Small intestine (tissue), 7 donors: ENCODE results near the gene SUCLG2. TPM values are rescaled to one million over a fixed set of nuclear protein-coding genes. Genes with fewer than 3 reads are reported as not detected.

Source experiments
- DNase-seq, 2 donors: peaks; one replicate each; pipeline versions ENCODE4 v3.0.0 to v3.0.0-alpha.2; 2013
- FAIRE-seq: peaks from 2 replicates; lab custom pipeline; 2012; peaks lifted over from hg19 to GRCh38; lab: Jason Lieb, UNC
- H3K27ac ChIP-seq, 3 donors: one replicate each; pipeline ENCODE4 v1.5.1; 2013; ENCODE audit warnings: low read length in 2 of 3, mild to moderate bottlenecking in 2 of 3, control low read depth in 1 of 3, inconsistent platforms in 1 of 3, low read depth in 1 of 3, moderate library complexity in 1 of 3
- H3K27me3 ChIP-seq, 3 donors: one replicate each; pipeline ENCODE4 v1.6.1; 2013; ENCODE audit warnings: low read length in 3 of 3, inconsistent platforms in 1 of 3; ENCODE audit not compliant: control insufficient read depth in 3 of 3, insufficient read depth in 3 of 3
- H3K36me3 ChIP-seq, 3 donors: one replicate each; pipeline ENCODE4 v1.6.1; 2013; ENCODE audit warnings: low read length in 3 of 3, inconsistent platforms in 1 of 3, low read depth in 1 of 3, mild to moderate bottlenecking in 1 of 3, moderate library complexity in 1 of 3; ENCODE audit not compliant: control insufficient read depth in 3 of 3, insufficient read depth in 2 of 3
- H3K4me1 ChIP-seq, 3 donors: one replicate each; pipeline ENCODE4 v1.6.1; 2013; ENCODE audit warnings: low read length in 2 of 3, inconsistent platforms in 1 of 3, low read depth in 1 of 3, mild to moderate bottlenecking in 1 of 3, moderate library complexity in 1 of 3; ENCODE audit not compliant: control insufficient read depth in 3 of 3, insufficient read depth in 2 of 3
- H3K4me3 ChIP-seq, 3 donors: one replicate each; pipeline ENCODE4 v1.5.1; 2013; ENCODE audit warnings: low read length in 3 of 3, control low read depth in 1 of 3, inconsistent platforms in 1 of 3, low read depth in 1 of 3, mild to moderate bottlenecking in 1 of 3, moderate library complexity in 1 of 3
- H3K9me3 ChIP-seq, 2 donors: one replicate each; pipeline ENCODE4 v1.6.1; 2013; ENCODE audit warnings: low read depth in 1 of 2, low read length in 1 of 2; ENCODE audit not compliant: control insufficient read depth in 2 of 2, insufficient read depth in 1 of 2
- WGBS, 3 donors: extraction: QIAGEN DNeasy Blood & Tissue Kit; methylation state at CpG; one replicate each; pipeline ENCODE4 v1.1.7; 2013; 5-methylcytosine and 5-hydroxymethylcytosine counted together
- polyA plus RNA-seq, 4 donors: library from polyadenylated mRNA; stranded (reverse) in 3 of 4; unstranded in 1 of 4; fragments of 200-250 nt in 3 of 4; fragments of 120-200 nt in 1 of 4; gene quantifications; one replicate each; pipeline versions ENCODE4 v1.2.1 to v1.2.3, GENCODE V29; 2013
- donor health status: healthy with polysubstance abuse.
- donor health status: control.
- donor health status: control.
- donor health status: Bipolar disorder and iron deficiency.
- donor health status: healthy.

Gene SUCLG2
- polyA plus RNA-seq, 4 donors, result 77.7 to 167 (median 125) TPM

DNA sequence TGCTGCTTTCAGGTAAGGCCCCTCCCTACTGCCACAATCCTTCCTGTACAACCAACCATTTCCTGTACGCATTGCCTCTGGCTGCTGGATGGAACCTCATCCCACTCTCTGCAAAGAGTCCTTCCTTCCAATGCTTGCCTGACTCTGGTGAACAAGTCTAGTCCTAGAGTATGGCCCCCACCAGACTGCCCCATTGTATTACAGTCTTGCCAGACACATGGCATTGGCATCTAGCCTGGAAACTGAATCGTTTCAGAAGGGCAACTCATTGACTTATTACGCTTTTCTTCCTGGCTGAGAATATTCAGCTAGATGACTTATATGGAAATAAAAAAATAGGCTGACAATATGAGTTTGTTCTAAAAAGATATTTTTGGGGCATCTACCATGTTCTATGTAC, 170.3 kb downstream of the SUCLG2 start:
- Histone ChIP-seq H3K9me3 (no peaks in the 10 kb centered on the region), H3K4me1 (no peaks in the 10 kb centered on the region), H3K27ac (no peak overlapping the region), H3K27me3 (no peaks in the 10 kb centered on the region), H3K4me3 (no peak overlapping the region), H3K36me3 (peaks cover 0 to 7% (median 5%) of the 10 kb centered on the region in 3 donors)
- FAIRE-seq (no peak), DNase-seq (no peak)
- WGBS, 3 donors, result 85 to 90% (median 87%) methylated on average over 3 of the region's 3 CpGs

DNA sequence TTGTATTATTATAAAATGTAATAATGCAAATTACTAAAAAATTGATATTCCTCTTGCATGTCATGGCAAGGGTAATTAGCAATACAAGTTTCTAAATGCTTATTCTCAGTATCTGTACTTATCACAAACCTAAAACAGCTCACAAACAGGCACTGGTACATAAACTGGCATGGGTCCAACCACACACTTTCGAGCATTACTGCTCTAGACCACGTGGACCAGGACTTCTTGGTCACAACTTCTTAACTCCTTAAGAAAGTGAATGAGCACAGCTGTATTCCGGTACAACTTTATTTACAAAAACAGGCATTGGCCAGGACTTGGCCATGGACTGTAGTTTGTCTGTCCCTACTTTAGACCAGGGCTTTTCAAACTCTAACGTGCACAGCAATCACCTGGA, 173.3 kb downstream of the SUCLG2 start:
- no peak for FAIRE-seq
- 80 to 88% (median 84%) methylated on average over 4 of the region's 4 CpGs for WGBS, 3 donors

DNA sequence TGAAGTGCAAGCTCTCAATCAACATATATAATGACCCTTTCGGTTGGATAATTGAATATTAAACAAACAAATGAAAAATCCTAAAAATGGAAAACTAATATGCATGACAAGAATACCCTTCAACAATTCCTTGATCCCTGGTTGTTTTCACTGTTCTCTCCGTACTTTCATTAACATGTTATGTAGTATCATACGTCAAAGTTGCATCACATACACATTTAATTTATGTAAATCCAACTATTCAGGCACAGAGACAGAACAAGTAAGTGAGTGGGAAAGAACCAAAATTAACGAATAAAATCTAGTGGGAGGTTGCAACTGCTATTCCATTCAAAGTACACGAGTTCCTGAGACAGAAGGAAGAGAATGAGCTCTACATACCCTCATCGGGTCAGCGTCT, 176.0 kb downstream of the SUCLG2 start:
- no peak for FAIRE-seq
- Histone ChIP-seq H3K36me3 (peaks cover 2 to 5% (median 3%) of the 10 kb centered on the region in 3 donors), H3K4me1 (no peaks in the 10 kb centered on the region), H3K9me3 (no peaks in the 10 kb centered on the region), H3K27me3 (no peaks in the 10 kb centered on the region), H3K4me3 (no peak overlapping the region), H3K27ac (no peak overlapping the region)
- DNase-seq, result no peak
- WGBS, 3 donors, result 97 to 98% (median 97%) methylated on average over 7 of the region's 7 CpGs

More for the DNA sequence above, 173.3 kb downstream of the SUCLG2 start:
- Histone ChIP-seq H3K36me3 (peaks cover 0 to 7% (median 5%) of the 10 kb centered on the region in 3 donors), H3K9me3 (no peaks in the 10 kb centered on the region), H3K4me1 (no peaks in the 10 kb centered on the region), H3K4me3 (no peak overlapping the region), H3K27ac (no peak overlapping the region), H3K27me3 (no peaks in the 10 kb centered on the region)
- DNase-seq, result no peak

DNA sequence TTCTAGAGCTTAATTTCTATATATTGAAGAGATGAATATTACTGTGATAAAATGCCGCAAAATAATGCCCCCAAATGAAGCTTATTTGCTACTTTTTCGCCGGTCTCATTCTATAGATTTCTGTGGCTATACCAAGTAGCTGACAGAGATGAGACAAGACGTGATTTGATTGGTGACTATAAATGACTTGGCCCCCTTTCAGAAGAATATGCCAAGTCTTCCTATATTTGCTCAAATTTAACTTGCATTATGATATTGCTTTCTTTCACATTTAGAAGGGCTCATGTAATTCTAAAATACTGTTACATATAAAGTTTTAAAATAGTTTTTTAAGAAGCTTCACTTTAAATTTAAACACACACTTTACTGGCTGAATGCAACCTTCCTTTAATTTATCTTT, 180.1 kb downstream of the SUCLG2 start:
- FAIRE-seq, result no peak
- H3K36me3 ChIP-seq, result peaks cover 0 to 2% (median 1%) of the 10 kb centered on the region in 3 donors
- no peak for DNase-seq
- H3K4me3 ChIP-seq, result no peak overlapping the region
- no peaks in the 10 kb centered on the region for H3K9me3 ChIP-seq
- WGBS, 3 donors, result 95 to 98% (median 96%) methylated on average over 4 of the region's 4 CpGs
- H3K27ac ChIP-seq, result no peak overlapping the region
- no peaks in the 10 kb centered on the region for H3K4me1 ChIP-seq
- H3K27me3 ChIP-seq, result no peaks in the 10 kb centered on the region

DNA sequence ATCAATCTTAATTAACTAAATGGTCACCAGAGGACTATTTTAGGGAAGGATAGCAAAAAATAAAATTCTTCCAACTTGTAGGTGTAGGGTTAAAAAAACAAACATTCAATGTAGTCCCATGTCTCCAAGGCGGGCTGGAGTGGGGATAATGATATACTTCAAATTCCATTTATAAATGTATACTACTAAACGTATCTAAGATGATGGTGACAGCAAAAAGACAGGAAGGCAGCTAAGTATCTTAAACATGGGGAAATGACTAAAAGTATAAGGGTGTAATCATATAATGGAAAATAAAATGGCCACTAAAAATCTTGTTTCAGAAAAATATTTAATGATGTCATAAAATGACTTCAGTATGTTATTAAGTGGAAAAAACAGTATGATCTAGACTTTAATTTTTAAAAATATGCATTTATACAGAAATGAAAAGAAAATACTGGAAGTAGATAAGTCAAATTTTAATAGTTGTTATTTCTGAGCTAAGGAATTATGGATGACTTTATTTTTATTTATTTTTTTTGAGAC, 181.7 kb downstream of the SUCLG2 start:
- WGBS, 3 donors, result 95 to 98% (median 95%) methylated on average over 2 of the region's 2 CpGs
- H3K27me3 ChIP-seq, result no peaks in the 10 kb centered on the region
- no peak overlapping the region for H3K4me3 ChIP-seq
- H3K27ac ChIP-seq, result no peak overlapping the region
- peaks cover 0 to 2% (median 1%) of the 10 kb centered on the region in 3 donors for H3K36me3 ChIP-seq
- no peaks in the 10 kb centered on the region for H3K9me3 ChIP-seq
- no peaks in the 10 kb centered on the region for H3K4me1 ChIP-seq
- peak; percentile 33 for FAIRE-seq
- DNase-seq, result no peak

DNA sequence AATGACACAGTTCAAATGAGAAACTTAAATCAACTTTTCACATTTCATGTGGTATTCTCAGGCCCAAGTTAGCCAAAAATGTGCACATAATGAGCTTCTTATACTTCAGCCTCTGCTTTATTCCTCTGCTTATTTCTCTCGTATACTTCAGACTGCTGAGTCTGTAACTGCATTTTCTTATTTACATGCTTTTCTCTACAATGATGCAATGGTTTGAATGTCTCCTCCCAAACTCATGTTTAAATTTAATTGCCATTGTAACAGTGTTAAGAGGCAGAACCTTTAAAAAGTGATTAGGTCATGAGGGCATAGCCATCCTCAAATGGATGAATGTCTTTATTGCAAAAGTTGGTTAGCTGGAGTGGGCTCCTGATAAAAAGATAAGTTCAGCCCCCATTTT, 184.2 kb downstream of the SUCLG2 start:
- FAIRE-seq (no peak), DNase-seq (no peak)
- no peaks in the 10 kb centered on the region for H3K27me3 ChIP-seq
- no peaks in the 10 kb centered on the region for H3K9me3 ChIP-seq
- H3K27ac ChIP-seq, result no peak overlapping the region
- WGBS, 3 donors, result 95 to 100% (median 100%) methylated on average over 1 of the region's 1 CpG
- H3K4me1 ChIP-seq, result no peaks in the 10 kb centered on the region
- H3K4me3 ChIP-seq, result no peak overlapping the region
- H3K36me3 ChIP-seq, result peaks cover 1 to 2% (median 2%) of the 10 kb centered on the region in 3 donors

DNA sequence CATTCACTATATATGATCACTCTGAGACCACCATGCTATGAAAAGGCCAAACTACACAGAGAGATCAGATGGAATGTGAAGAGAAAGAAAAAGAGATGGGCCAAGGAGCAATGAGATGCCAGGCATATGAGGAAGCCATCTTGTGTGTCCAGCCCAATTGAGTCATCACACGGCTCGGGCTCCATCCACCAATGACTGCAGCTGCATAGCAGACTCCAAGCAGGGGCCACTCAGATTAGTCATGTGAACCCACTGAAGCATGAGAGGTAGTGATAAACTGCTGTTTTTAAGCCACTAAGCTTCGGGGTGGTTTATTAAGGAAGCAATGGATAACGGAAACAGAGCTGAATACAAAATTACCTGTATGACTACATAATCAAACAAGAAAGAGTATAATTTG, 185.9 kb downstream of the SUCLG2 start:
- H3K27me3 ChIP-seq, result no peaks in the 10 kb centered on the region
- DNase-seq (no peak), FAIRE-seq (no peak)
- H3K4me1 ChIP-seq, result no peaks in the 10 kb centered on the region
- H3K4me3 ChIP-seq, result no peak overlapping the region
- no peaks in the 10 kb centered on the region for H3K9me3 ChIP-seq
- H3K36me3 ChIP-seq, result peaks cover 0 to 2% (median 1%) of the 10 kb centered on the region in 3 donors
- no peak overlapping the region for H3K27ac ChIP-seq
- 95 to 97% (median 96%) methylated on average over 4 of the region's 4 CpGs for WGBS, 3 donors

DNA sequence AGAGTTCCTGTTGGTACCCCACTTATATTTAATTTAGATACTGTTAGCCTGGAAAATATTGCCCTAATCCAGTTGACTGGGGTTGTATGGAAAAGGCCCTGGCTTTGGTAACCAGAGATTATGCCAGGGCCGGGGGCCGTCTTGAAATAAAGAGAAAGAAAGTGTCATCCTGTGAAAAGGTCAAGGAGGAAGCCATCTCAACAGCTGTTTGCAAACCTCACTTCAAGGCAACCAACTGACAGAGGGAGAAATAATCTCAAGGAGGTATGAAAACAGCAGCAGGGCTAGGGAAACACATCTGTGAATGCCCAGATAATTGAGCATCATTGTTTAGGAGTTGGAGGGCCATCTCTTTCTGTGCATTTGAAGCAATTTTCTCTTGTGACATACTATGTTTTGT, 190.8 kb downstream of the SUCLG2 start:
- no peak for DNase-seq
- H3K27ac ChIP-seq, result no peak overlapping the region
- H3K27me3 ChIP-seq, result no peaks in the 10 kb centered on the region
- peaks cover 0 to 6% (median 0%) of the 10 kb centered on the region in 3 donors for H3K36me3 ChIP-seq
- no peaks in the 10 kb centered on the region for H3K9me3 ChIP-seq
- no peaks in the 10 kb centered on the region for H3K4me1 ChIP-seq
- no peak overlapping the region for H3K4me3 ChIP-seq
- WGBS, 3 donors, result 70 to 86% (median 81%) methylated on average over 2 of the region's 2 CpGs
- no peak for FAIRE-seq

DNA sequence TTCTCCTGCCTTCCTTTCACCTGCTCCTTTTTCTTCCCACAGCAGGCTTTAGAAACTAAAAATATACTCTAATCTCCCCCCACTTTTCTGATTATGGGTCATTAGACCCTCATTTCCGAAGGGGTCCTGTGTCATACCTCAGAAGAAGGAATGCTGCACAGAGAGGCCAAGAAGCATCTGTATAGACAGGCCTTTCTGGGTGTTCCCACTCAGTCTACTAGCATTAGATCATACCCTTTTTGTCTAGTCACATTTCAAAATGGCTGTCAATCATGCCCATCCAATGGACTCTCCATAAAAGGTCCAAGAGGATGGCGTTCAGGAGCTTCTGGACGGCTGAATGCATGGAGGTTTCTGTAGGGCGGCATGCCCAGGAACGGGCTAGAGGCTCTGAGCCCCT, 192.2 kb downstream of the SUCLG2 start:
- Histone ChIP-seq H3K27me3 (no peaks in the 10 kb centered on the region), H3K4me3 (no peak overlapping the region), H3K36me3 (peaks cover 0 to 8% (median 0%) of the 10 kb centered on the region in 3 donors), H3K27ac (no peak overlapping the region), H3K4me1 (no peaks in the 10 kb centered on the region), H3K9me3 (no peaks in the 10 kb centered on the region)
- 90 to 94% (median 94%) methylated on average over 5 of the region's 5 CpGs for WGBS, 3 donors
- no peak for FAIRE-seq
- DNase-seq, result no peak
